HepG2 (cell line): ENCODE data around the gene EIF4G2. TPM values are rescaled to one million over a fixed set of nuclear protein-coding genes. Genes with fewer than 3 reads are reported as not detected.

ENCODE experiments used
- CCDC6 ChIP-seq: sonication (generic); formaldehyde crosslinking; IDR thresholded peaks from 2 replicates; pipeline ENCODE4 v1.8.1; 2022; ENCODE audit warnings: mild to moderate bottlenecking, missing genetic modification reagents, moderate library complexity
- FIP1L1 ChIP-seq: fragments of 200-400 bp; formaldehyde crosslinking; IDR thresholded peaks from 2 replicates; pipeline ENCODE4 v1.6.1; 2018; ENCODE audit warnings: low read depth, mild to moderate bottlenecking, low read length, moderate library complexity, borderline replicate concordance; ENCODE audit not compliant: insufficient read depth
- HNF4A ChIP-seq: sonication (generic); formaldehyde crosslinking; IDR thresholded peaks from 2 replicates; pipeline ENCODE4 v1.4.0; 2020; ENCODE audit warnings: missing genetic modification reagents
- KAT7 ChIP-seq: IDR thresholded peaks from 2 replicates; pipeline ENCODE4 v1.6.1; 2018; ENCODE audit warnings: borderline replicate concordance, missing compliant biosample characterization
- MIER2 ChIP-seq: IDR thresholded peaks from 2 replicates; pipeline ENCODE4 v1.6.1; 2016; ENCODE audit warnings: missing biosample characterization, missing genetic modification reagents
- PHF21A ChIP-seq: sonication (generic); formaldehyde crosslinking; IDR thresholded peaks from 2 replicates; pipeline ENCODE4 v1.5.0; 2020; ENCODE audit warnings: mild to moderate bottlenecking, missing genetic modification reagents
- SP2 ChIP-seq: sonication (generic); formaldehyde crosslinking; IDR thresholded peaks from 2 replicates; pipeline ENCODE4 v1.5.1; 2020; ENCODE audit warnings: mild to moderate bottlenecking, missing genetic modification reagents
- SP4 ChIP-seq: sonication (generic); formaldehyde crosslinking; IDR thresholded peaks from 2 replicates; pipeline ENCODE4 v1.8.1; 2023; ENCODE audit warnings: mild to moderate bottlenecking, missing genetic modification reagents
- ZNF550 ChIP-seq: sonication (generic); formaldehyde crosslinking; IDR thresholded peaks from 2 replicates; pipeline ENCODE4 v1.4.0; 2020; ENCODE audit warnings: mild to moderate bottlenecking, missing genetic modification reagents, borderline replicate concordance
- polyA plus RNA-seq, 8 experiments: library from polyadenylated mRNA; depleted of rRNA in 3 of 8; stranded (reverse) in 7 of 8; unstranded in 1 of 8; fragments of >200 nt; fragmentation: Illumina TruSeq in 4 of 8; extraction: Trizol in 4 of 8; gene quantifications; 2 replicates each; pipeline versions ENCODE4 v1.2.1 to v1.2.3, GENCODE V29; 2011 to 2016; ENCODE audit warnings: low read depth in 4 of 8, missing spikeins in 1 of 8, mixed read lengths in 1 of 8; ENCODE audit not compliant: insufficient read depth in 1 of 8
- total RNA-seq, 5 experiments: library from RNA; depleted of rRNA; stranded (reverse); fragments of >200 nt; fragmentation: Illumina TruSeq; extraction: Trizol; gene quantifications; 2 replicates each; pipeline ENCODE4 v1.2.3, GENCODE V29; 2016; ENCODE audit warnings: low read depth in 1 of 5
- TF ChIP-seq, protein P1 (sequence below): sonication (generic); formaldehyde crosslinking; conservative IDR thresholded peaks from 2 replicates; pipeline ENCODE4 v1.8.1; 2023; ENCODE audit warnings: missing genetic modification reagents
- TF ChIP-seq, protein P2 (sequence below): sonication (generic); formaldehyde crosslinking; IDR thresholded peaks from 2 replicates; pipeline ENCODE4 v1.5.0; 2020; ENCODE audit warnings: missing genetic modification reagents
- TF ChIP-seq, protein P3 (sequence below): sonication (generic); formaldehyde crosslinking; IDR thresholded peaks from 2 replicates; pipeline ENCODE4 v1.5.0; 2020; ENCODE audit warnings: mild to moderate bottlenecking, missing genetic modification reagents
- TF ChIP-seq, protein P4 (sequence below): IDR thresholded peaks from 2 replicates; pipeline ENCODE4 v1.6.1; 2016; ENCODE audit warnings: mild to moderate bottlenecking
- TF ChIP-seq, protein P5 (sequence below): sonication (generic); formaldehyde crosslinking; IDR thresholded peaks from 2 replicates; pipeline ENCODE4 v1.5.0; 2020; ENCODE audit warnings: missing genetic modification reagents, mild to moderate bottlenecking, borderline replicate concordance
- TF ChIP-seq, protein P6 (sequence below), 2 experiments: IDR thresholded peaks; 2 replicates each; pipeline ENCODE4 v1.6.1; 2011 to 2012; ENCODE audit warnings: low read length in 2 of 2, borderline replicate concordance in 1 of 2, low read depth in 1 of 2, mild to moderate bottlenecking in 1 of 2, moderate library complexity in 1 of 2
- TF ChIP-seq, protein P7 (sequence below): sonication (generic); formaldehyde crosslinking; IDR thresholded peaks from 2 replicates; pipeline ENCODE4 v1.4.0; 2020; ENCODE audit warnings: missing genetic modification reagents

Gene EIF4G2
- total and polyA plus RNA-seq, 2 of the 13 experiments (the other 11 are each of a cell fraction or from before 2014, with no cell fraction given): 362 to 546 TPM

DNA sequence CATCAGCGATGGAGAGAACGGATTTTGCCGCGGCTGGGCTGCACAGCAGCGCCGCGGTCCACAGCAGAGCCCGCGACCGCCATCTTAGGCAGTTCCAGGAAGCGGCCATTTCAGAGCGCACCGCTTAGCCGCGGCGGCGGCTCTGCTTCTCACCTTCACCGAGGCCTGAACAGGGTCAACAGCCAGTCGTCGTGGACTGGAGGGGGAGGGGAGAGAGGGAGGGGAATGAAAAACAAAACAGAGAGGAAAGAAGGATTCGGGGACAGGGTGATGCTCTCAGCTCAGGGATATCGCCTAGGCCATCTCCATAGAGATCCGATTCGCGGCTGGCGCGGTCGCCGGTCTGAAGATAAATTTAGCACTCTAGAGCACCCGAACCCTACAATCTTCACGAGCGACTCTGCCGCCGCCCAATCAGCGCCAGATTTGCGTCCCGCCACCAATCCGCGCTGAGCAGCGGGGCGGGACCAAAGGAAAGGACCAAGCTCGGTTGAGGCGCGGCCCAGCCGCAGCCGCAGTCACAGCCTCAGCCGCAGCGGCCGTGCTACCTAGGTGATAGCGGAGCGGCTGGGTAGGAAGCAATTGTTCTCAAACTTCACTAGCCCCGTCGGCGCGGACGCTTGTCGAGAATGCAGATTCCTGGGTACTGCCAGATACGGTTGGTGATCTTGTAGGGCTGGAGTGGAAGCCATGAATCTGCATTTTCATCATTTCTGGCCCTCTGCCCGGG lies 49.1 kb upstream of the EIF4G2 start, which contains the start of gene ZBED5 (continued):
- TF ChIP-seq, protein P1, sequence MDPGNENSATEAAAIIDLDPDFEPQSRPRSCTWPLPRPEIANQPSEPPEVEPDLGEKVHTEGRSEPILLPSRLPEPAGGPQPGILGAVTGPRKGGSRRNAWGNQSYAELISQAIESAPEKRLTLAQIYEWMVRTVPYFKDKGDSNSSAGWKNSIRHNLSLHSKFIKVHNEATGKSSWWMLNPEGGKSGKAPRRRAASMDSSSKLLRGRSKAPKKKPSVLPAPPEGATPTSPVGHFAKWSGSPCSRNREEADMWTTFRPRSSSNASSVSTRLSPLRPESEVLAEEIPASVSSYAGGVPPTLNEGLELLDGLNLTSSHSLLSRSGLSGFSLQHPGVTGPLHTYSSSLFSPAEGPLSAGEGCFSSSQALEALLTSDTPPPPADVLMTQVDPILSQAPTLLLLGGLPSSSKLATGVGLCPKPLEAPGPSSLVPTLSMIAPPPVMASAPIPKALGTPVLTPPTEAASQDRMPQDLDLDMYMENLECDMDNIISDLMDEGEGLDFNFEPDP (CRISPR knock-in tag): 0 out of 2 replicates have a peak, but pooled peaks have one; percentile 83
- TF ChIP-seq HNF4A (no peak; the same call in 1 of the 2 replicates), CCDC6 (CRISPR knock-in tag) (0 out of 2 replicates have a peak, but pooled peaks have one; percentile 57), MIER2 (CRISPR knock-in tag) (0 out of 2 replicates have a peak, but pooled peaks have one; percentile 12), SP4 (CRISPR knock-in tag) (peak; percentile 50), PHF21A (CRISPR knock-in tag) (peak; percentile 89), FIP1L1 (no peak), SP2 (CRISPR knock-in tag) (peak; percentile 95), ZNF550 (CRISPR knock-in tag) (no peak), KAT7 (0 out of 2 replicates have a peak, but pooled peaks have one; percentile 39)
- TF ChIP-seq, protein P2, sequence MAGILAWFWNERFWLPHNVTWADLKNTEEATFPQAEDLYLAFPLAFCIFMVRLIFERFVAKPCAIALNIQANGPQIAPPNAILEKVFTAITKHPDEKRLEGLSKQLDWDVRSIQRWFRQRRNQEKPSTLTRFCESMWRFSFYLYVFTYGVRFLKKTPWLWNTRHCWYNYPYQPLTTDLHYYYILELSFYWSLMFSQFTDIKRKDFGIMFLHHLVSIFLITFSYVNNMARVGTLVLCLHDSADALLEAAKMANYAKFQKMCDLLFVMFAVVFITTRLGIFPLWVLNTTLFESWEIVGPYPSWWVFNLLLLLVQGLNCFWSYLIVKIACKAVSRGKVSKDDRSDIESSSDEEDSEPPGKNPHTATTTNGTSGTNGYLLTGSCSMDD: no peak
- TF ChIP-seq, protein P3, sequence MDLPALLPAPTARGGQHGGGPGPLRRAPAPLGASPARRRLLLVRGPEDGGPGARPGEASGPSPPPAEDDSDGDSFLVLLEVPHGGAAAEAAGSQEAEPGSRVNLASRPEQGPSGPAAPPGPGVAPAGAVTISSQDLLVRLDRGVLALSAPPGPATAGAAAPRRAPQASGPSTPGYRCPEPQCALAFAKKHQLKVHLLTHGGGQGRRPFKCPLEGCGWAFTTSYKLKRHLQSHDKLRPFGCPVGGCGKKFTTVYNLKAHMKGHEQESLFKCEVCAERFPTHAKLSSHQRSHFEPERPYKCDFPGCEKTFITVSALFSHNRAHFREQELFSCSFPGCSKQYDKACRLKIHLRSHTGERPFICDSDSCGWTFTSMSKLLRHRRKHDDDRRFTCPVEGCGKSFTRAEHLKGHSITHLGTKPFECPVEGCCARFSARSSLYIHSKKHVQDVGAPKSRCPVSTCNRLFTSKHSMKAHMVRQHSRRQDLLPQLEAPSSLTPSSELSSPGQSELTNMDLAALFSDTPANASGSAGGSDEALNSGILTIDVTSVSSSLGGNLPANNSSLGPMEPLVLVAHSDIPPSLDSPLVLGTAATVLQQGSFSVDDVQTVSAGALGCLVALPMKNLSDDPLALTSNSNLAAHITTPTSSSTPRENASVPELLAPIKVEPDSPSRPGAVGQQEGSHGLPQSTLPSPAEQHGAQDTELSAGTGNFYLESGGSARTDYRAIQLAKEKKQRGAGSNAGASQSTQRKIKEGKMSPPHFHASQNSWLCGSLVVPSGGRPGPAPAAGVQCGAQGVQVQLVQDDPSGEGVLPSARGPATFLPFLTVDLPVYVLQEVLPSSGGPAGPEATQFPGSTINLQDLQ (CRISPR knock-in tag): peak; percentile 76
- TF ChIP-seq, protein P4, sequence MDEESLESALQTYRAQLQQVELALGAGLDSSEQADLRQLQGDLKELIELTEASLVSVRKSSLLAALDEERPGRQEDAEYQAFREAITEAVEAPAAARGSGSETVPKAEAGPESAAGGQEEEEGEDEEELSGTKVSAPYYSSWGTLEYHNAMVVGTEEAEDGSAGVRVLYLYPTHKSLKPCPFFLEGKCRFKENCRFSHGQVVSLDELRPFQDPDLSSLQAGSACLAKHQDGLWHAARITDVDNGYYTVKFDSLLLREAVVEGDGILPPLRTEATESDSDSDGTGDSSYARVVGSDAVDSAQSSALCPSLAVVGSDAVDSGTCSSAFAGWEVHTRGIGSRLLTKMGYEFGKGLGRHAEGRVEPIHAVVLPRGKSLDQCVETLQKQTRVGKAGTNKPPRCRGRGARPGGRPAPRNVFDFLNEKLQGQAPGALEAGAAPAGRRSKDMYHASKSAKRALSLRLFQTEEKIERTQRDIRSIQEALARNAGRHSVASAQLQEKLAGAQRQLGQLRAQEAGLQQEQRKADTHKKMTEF (CRISPR knock-in tag): peak; percentile 64; the same call in 1 of the 2 replicates
- TF ChIP-seq, protein P5, sequence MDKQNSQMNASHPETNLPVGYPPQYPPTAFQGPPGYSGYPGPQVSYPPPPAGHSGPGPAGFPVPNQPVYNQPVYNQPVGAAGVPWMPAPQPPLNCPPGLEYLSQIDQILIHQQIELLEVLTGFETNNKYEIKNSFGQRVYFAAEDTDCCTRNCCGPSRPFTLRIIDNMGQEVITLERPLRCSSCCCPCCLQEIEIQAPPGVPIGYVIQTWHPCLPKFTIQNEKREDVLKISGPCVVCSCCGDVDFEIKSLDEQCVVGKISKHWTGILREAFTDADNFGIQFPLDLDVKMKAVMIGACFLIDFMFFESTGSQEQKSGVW (CRISPR knock-in tag): no peak
- TF ChIP-seq, protein P6, sequence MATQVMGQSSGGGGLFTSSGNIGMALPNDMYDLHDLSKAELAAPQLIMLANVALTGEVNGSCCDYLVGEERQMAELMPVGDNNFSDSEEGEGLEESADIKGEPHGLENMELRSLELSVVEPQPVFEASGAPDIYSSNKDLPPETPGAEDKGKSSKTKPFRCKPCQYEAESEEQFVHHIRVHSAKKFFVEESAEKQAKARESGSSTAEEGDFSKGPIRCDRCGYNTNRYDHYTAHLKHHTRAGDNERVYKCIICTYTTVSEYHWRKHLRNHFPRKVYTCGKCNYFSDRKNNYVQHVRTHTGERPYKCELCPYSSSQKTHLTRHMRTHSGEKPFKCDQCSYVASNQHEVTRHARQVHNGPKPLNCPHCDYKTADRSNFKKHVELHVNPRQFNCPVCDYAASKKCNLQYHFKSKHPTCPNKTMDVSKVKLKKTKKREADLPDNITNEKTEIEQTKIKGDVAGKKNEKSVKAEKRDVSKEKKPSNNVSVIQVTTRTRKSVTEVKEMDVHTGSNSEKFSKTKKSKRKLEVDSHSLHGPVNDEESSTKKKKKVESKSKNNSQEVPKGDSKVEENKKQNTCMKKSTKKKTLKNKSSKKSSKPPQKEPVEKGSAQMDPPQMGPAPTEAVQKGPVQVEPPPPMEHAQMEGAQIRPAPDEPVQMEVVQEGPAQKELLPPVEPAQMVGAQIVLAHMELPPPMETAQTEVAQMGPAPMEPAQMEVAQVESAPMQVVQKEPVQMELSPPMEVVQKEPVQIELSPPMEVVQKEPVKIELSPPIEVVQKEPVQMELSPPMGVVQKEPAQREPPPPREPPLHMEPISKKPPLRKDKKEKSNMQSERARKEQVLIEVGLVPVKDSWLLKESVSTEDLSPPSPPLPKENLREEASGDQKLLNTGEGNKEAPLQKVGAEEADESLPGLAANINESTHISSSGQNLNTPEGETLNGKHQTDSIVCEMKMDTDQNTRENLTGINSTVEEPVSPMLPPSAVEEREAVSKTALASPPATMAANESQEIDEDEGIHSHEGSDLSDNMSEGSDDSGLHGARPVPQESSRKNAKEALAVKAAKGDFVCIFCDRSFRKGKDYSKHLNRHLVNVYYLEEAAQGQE (IDR thresholded peaks at IDR 0.05; ENCODE audit: borderline replicate concordance in 1 of 2, low read depth in 1 of 2, low read length in 2 of 2): no peak; a peak in 1 of 4 replicates
- TF ChIP-seq, protein P7, sequence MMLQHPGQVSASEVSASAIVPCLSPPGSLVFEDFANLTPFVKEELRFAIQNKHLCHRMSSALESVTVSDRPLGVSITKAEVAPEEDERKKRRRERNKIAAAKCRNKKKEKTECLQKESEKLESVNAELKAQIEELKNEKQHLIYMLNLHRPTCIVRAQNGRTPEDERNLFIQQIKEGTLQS (CRISPR knock-in tag): no peak
